Stimulated activated CD8-positive, alpha-beta memory T cell treated with anti-CD3 and anti-CD28 coated beads, Interleukin-4, amount 100 ng/mL, for 4 hours (primary cell): ENCODE results near the gene PTPRU.

Source experiments
- DNase-seq, 2 donors: peaks; one replicate each; pipeline ENCODE4 v3.0.0-alpha.2; 2020; ENCODE audit warnings: low read depth in 2 of 2, low spot score in 1 of 2

Gene PTPRU

GRCh38 chr1:29235955-29236711, at the start of gene PTPRU:
PTPRU (plus strand) TSS chr1:29236522; CDS start chr1:29236645, 123 bp downstream.
- DNase-seq, result peak; percentile 52 to 56

- DNase-seq, result no peak
Measured at GRCh38 chr1:29186707-29187106, 49.6 kb upstream of the PTPRU start.

GRCh38 chr1:29190718-29191117, 45.6 kb upstream of the PTPRU start:
- no peak for DNase-seq

- no peak for DNase-seq
Measured at GRCh38 chr1:29193879-29194455, 42.4 kb upstream of the PTPRU start.

- no peak for DNase-seq
Measured at GRCh38 chr1:29195881-29196291, 40.4 kb upstream of the PTPRU start.

GRCh38 chr1:29196863-29197589, 39.3 kb upstream of the PTPRU start:
- no peak for DNase-seq

- no peak for DNase-seq
Measured at GRCh38 chr1:29197590-29197924, 38.8 kb upstream of the PTPRU start.

GRCh38 chr1:29197993-29198392, 38.3 kb upstream of the PTPRU start:
- DNase-seq, result no peak

GRCh38 chr1:29200906-29201594, 35.3 kb upstream of the PTPRU start:
- no peak for DNase-seq

GRCh38 chr1:29201595-29202051, 34.7 kb upstream of the PTPRU start:
- no peak for DNase-seq

- DNase-seq, result no peak
Measured at GRCh38 chr1:29202053-29202452, 34.3 kb upstream of the PTPRU start.

GRCh38 chr1:29202584-29203340, 33.6 kb upstream of the PTPRU start:
- DNase-seq, result peak; percentile 73 to 97

- no peak for DNase-seq
Measured at GRCh38 chr1:29208442-29208841, 27.9 kb upstream of the PTPRU start.

- no peak for DNase-seq
Measured at GRCh38 chr1:29209173-29209572, 27.1 kb upstream of the PTPRU start.

GRCh38 chr1:29210278-29211085, 25.8 kb upstream of the PTPRU start:
- no peak for DNase-seq

- DNase-seq, result no peak
Measured at GRCh38 chr1:29211086-29212030, 25.0 kb upstream of the PTPRU start.

- DNase-seq, result no peak
Measured at GRCh38 chr1:29213055-29213454, 23.3 kb upstream of the PTPRU start.

GRCh38 chr1:29217633-29218032, 18.7 kb upstream of the PTPRU start:
- no peak for DNase-seq

- DNase-seq, result no peak
Measured at GRCh38 chr1:29218223-29218622, 18.1 kb upstream of the PTPRU start.
